IMR-90 (cell line): ENCODE results near the gene GATD1. TPM values are rescaled to one million over a fixed set of nuclear protein-coding genes. Genes with fewer than 3 reads are reported as not detected.

Source experiments
- ATAC-seq: fragments of 200-7000 bp; cut with Tn5 transposase; 2 replicates; pipeline ENCODE4 v1.9.1; 2020; ENCODE audit warnings: low read depth, mild to moderate bottlenecking, moderate library complexity
- BruUV-seq: library from RNA; stranded (reverse); fragments of 400-500 nt; replicated peaks from 2 replicates; lab custom pipeline; 2021; lab: Mats Ljungman, UMichigan
- CTCF ChIA-PET: fragments of 300-600 bp; formaldehyde crosslinking; extraction: SDS; loops from one replicate; lab custom pipeline; 2021; ENCODE audit warnings: antibody characterized with exemption; lab: Yijun Ruan, JAX
- POLR2A ChIA-PET: fragments of 300-600 bp; sonication (Branson Sonifier 250); formaldehyde crosslinking; loops from one replicate; lab custom pipeline; 2022; ENCODE audit warnings: antibody characterized with exemption; ENCODE audit not compliant: unreplicated experiment; lab: Charles Lee
- DNase-seq: peaks from one replicate; pipeline ENCODE4 v3.0.0; 2013
- H2AFZ ChIP-seq: replicated peaks from 2 replicates; pipeline ENCODE3; 2013; ENCODE audit warnings: low read length, mild to moderate bottlenecking; ENCODE audit not compliant: poor library complexity
- H2AK5ac ChIP-seq: 2 replicates; pipeline ENCODE4 v1.6.1; 2013; ENCODE audit warnings: low read depth, low read length, inconsistent platforms
- H2AK9ac ChIP-seq: replicated peaks from 2 replicates; pipeline ENCODE3; 2013; ENCODE audit warnings: mild to moderate bottlenecking, low read depth, low read length, moderate library complexity; ENCODE audit not compliant: poor library complexity
- H2BK120ac ChIP-seq: 2 replicates; pipeline ENCODE4 v1.6.1; 2013; ENCODE audit warnings: low read depth, low read length, inconsistent platforms
- H2BK15ac ChIP-seq: 3 replicates; pipeline ENCODE4 v1.6.1; 2013; ENCODE audit warnings: low read depth, low read length, inconsistent platforms
- H2BK20ac ChIP-seq: 2 replicates; pipeline ENCODE4 v1.6.1; 2013; ENCODE audit warnings: low read depth, mild to moderate bottlenecking, inconsistent platforms, low read length, moderate library complexity
- H2BK5ac ChIP-seq: 2 replicates; pipeline ENCODE4 v1.6.1; 2013; ENCODE audit warnings: mild to moderate bottlenecking, low read depth, low read length, inconsistent platforms; ENCODE audit not compliant: poor library complexity, severe bottlenecking
- H3K14ac ChIP-seq: replicated peaks from 2 replicates; pipeline ENCODE4 v1.6.1; 2013; ENCODE audit warnings: low read depth, low read length, inconsistent platforms
- H3K18ac ChIP-seq: 2 replicates; pipeline ENCODE4 v1.6.1; 2013; ENCODE audit warnings: low read depth, low read length, control low read depth
- H3K23ac ChIP-seq: 2 replicates; pipeline ENCODE4 v1.6.1; 2013; ENCODE audit warnings: low read depth, low read length, inconsistent platforms
- H3K27ac ChIP-seq: 2 replicates; pipeline ENCODE4 v1.5.1; 2013; ENCODE audit warnings: mild to moderate bottlenecking, control low read depth, low read length; ENCODE audit not compliant: insufficient read depth
- H3K27me3 ChIP-seq: 2 replicates; pipeline ENCODE4 v1.6.1; 2013; ENCODE audit warnings: low read length; ENCODE audit not compliant: control insufficient read depth, insufficient read depth
- H3K36me3 ChIP-seq: 2 replicates; pipeline ENCODE4 v1.6.1; 2013; ENCODE audit warnings: low read length, mixed read lengths; ENCODE audit not compliant: control insufficient read depth, insufficient read depth
- H3K4ac ChIP-seq: 2 replicates; pipeline ENCODE4 v1.6.1; 2013; ENCODE audit warnings: low read depth, low read length, inconsistent platforms
- H3K4me1 ChIP-seq: 2 replicates; pipeline ENCODE4 v1.6.1; 2013; ENCODE audit warnings: low read length, mixed read lengths; ENCODE audit not compliant: control insufficient read depth, insufficient read depth
- H3K4me2 ChIP-seq: 2 replicates; pipeline ENCODE4 v1.6.1; 2013; ENCODE audit warnings: low read depth, mild to moderate bottlenecking, control low read depth, low read length, moderate library complexity
- H3K4me3 ChIP-seq: 2 replicates; pipeline ENCODE4 v1.5.1; 2013; ENCODE audit warnings: low read depth, mild to moderate bottlenecking, control low read depth, low read length, moderate library complexity; ENCODE audit not compliant: insufficient read depth
- H3K56ac ChIP-seq: 2 replicates; pipeline ENCODE4 v1.6.1; 2013; ENCODE audit warnings: low read length, inconsistent platforms; ENCODE audit not compliant: insufficient read depth; ENCODE audit errors: extremely low read depth
- H3K79me1 ChIP-seq, 2 experiments: 2 replicates each; pipeline ENCODE4 v1.6.1; 2013; ENCODE audit warnings: low read length in 2 of 2, inconsistent platforms in 1 of 2, low read depth in 1 of 2
- H3K9ac ChIP-seq: 2 replicates; pipeline ENCODE4 v1.6.1; 2013; ENCODE audit warnings: low read depth, low read length, control low read depth
- H3K9me1 ChIP-seq: 2 replicates; pipeline ENCODE4 v1.6.1; 2013; ENCODE audit warnings: low read length, inconsistent platforms; ENCODE audit not compliant: insufficient read depth
- H3K9me3 ChIP-seq: 2 replicates; pipeline ENCODE4 v1.6.1; 2013; ENCODE audit warnings: low read length; ENCODE audit not compliant: control insufficient read depth, insufficient read depth
- H4K20me1 ChIP-seq: 2 replicates; pipeline ENCODE4 v1.6.1; 2013; ENCODE audit warnings: low read length, inconsistent platforms; ENCODE audit not compliant: insufficient read depth
- H4K5ac ChIP-seq: 2 replicates; pipeline ENCODE4 v1.6.1; 2013; ENCODE audit warnings: mild to moderate bottlenecking, low read depth, low read length, control low read depth
- H4K8ac ChIP-seq, 2 experiments: 2 replicates each; pipeline ENCODE4 v1.6.1; 2013; ENCODE audit warnings: low read depth in 2 of 2, low read length in 2 of 2, control low read depth in 1 of 2, inconsistent platforms in 1 of 2
- H4K91ac ChIP-seq: 2 replicates; pipeline ENCODE4 v1.6.1; 2013; ENCODE audit warnings: low read depth, low read length, inconsistent platforms; ENCODE audit not compliant: insufficient read depth
- BHLHE40 ChIP-seq: fragments of 150-350 bp; IDR thresholded peaks from 2 replicates; pipeline ENCODE4 v1.6.1; 2016; ENCODE audit warnings: mild to moderate bottlenecking, low read depth, low read length
- CEBPB ChIP-seq: IDR thresholded peaks from 2 replicates; pipeline ENCODE4 v1.6.1; 2012; ENCODE audit warnings: low read depth, low read length, improper control_type of control experiment
- CHD1 ChIP-seq: IDR thresholded peaks from 2 replicates; pipeline ENCODE4 v1.6.1; 2012; ENCODE audit warnings: low read depth, low read length, improper control_type of control experiment
- CTCF ChIP-seq: conservative IDR thresholded peaks from 2 replicates; pipeline ENCODE4 v1.5.1; 2012; ENCODE audit warnings: mild to moderate bottlenecking, low read depth, low read length, improper control_type of control experiment
- ELK1 ChIP-seq: fragments of 150-350 bp; IDR thresholded peaks from 2 replicates; pipeline ENCODE4 v1.6.1; 2016; ENCODE audit warnings: low read depth, mild to moderate bottlenecking, low read length, moderate library complexity, borderline replicate concordance
- FOS ChIP-seq: fragments of 150-350 bp; IDR thresholded peaks from 2 replicates; pipeline ENCODE4 v1.6.1; 2016; ENCODE audit warnings: low read depth, low read length
- MAFK ChIP-seq: IDR thresholded peaks from 2 replicates; pipeline ENCODE4 v1.6.1; 2012; ENCODE audit warnings: low read depth, low read length, improper control_type of control experiment
- MAZ ChIP-seq: IDR thresholded peaks from 2 replicates; pipeline ENCODE4 v1.6.1; 2012; ENCODE audit warnings: low read depth, mild to moderate bottlenecking, low read length, improper control_type of control experiment, moderate library complexity, borderline replicate concordance
- MXI1 ChIP-seq: IDR thresholded peaks from 2 replicates; pipeline ENCODE4 v1.6.1; 2012; ENCODE audit warnings: low read depth, mild to moderate bottlenecking, low read length, moderate library complexity, borderline replicate concordance
- NFE2L2 ChIP-seq: fragments of 150-350 bp; IDR thresholded peaks from 2 replicates; pipeline ENCODE4 v1.6.1; 2016; ENCODE audit warnings: low read depth, mild to moderate bottlenecking, low read length
- POLR2A ChIP-seq: IDR thresholded peaks from 2 replicates; pipeline ENCODE4 v1.6.1; 2012; ENCODE audit warnings: mild to moderate bottlenecking, low read depth, low read length
- RAD21 ChIP-seq: IDR thresholded peaks from 2 replicates; pipeline ENCODE4 v1.6.1; 2012; ENCODE audit warnings: low read length, improper control_type of control experiment
- RCOR1 ChIP-seq: IDR thresholded peaks from 2 replicates; pipeline ENCODE4 v1.6.1; 2012; ENCODE audit warnings: mild to moderate bottlenecking, low read length, improper control_type of control experiment; ENCODE audit not compliant: insufficient replicate concordance
- RFX5 ChIP-seq: IDR thresholded peaks from 2 replicates; pipeline ENCODE4 v1.8.0; 2012; ENCODE audit warnings: low read depth, mild to moderate bottlenecking, low read length, moderate library complexity
- SMC3 ChIP-seq: fragments of 150-350 bp; IDR thresholded peaks from 2 replicates; pipeline ENCODE4 v1.6.1; 2016; ENCODE audit warnings: low read depth, mild to moderate bottlenecking, antibody characterized with exemption, low read length, moderate library complexity
- USF2 ChIP-seq: fragments of 150-350 bp; IDR thresholded peaks from 2 replicates; pipeline ENCODE4 v1.6.1; 2017; ENCODE audit warnings: mild to moderate bottlenecking, antibody characterized with exemption, low read length, low read depth
- WGBS, 2 experiments: methylation state at CpG; one replicate each; pipeline versions ENCODE4 v1.1.5 to v1.1.7; 2013; ENCODE audit warnings: missing lambda C conversion rate in 2 of 2; ENCODE audit not compliant: insufficient read length in 1 of 2; ENCODE audit errors: extremely low coverage in 2 of 2; 5-methylcytosine and 5-hydroxymethylcytosine counted together
- dilution Hi-C: fragments of 300-500 bp; cut with HindIII; formaldehyde crosslinking; loops from one replicate; pipeline ENCODE4 v1.14.3; 2018; ENCODE audit warnings: low sequenced_read_pairs; ENCODE audit not compliant: unreplicated experiment
- in situ Hi-C: fragments of 300-500 bp; cut with MboI; formaldehyde crosslinking; loops from 3 replicates; pipeline ENCODE4 v1.14.3; 2019; ENCODE audit warnings: low sequenced_read_pairs, inconsistent platforms, mixed read lengths
- intact Hi-C: fragments of 100-400 bp; cut with micrococcal nuclease; formaldehyde crosslinking; loops from 2 replicates; pipeline ENCODE4 v1.10.0; 2022
- polyA plus RNA-seq, 3 experiments: library from polyadenylated mRNA; depleted of rRNA; stranded (reverse); fragments of >200 nt; gene quantifications; 2 replicates each; pipeline ENCODE4 v1.2.3, GENCODE V29; 2012; ENCODE audit warnings: low replicate concordance in 1 of 3
- total RNA-seq: library from RNA; depleted of rRNA; stranded (reverse); fragments of >200 nt; gene quantifications from 2 replicates; pipeline ENCODE4 v1.2.3, GENCODE V29; 2012

The GATD1 gene
- total and polyA plus RNA-seq, 2 of the 4 experiments (the other 2 are of a cell fraction) = 3.0 to 52.5 TPM

GRCh38 chr11:742571-743201 is 34.6 kb downstream of the GATD1 start:
- no peak overlapping the region for H3K14ac ChIP-seq
- in situ Hi-C loops = no loop called here
- no TSS peak for BruUV-seq
- no peaks in the 10 kb centered on the region for H3K36me3 ChIP-seq
- H3K4ac ChIP-seq = no peak overlapping the region
- H3K18ac ChIP-seq = no peak overlapping the region
- H2BK120ac ChIP-seq = no peak overlapping the region
- no peak overlapping the region for H2BK5ac ChIP-seq
- peaks cover 0 to 6% of the 10 kb centered on the region in 2 experiments; a peak in 1 of 4 replicates for H3K79me1 ChIP-seq
- no peak overlapping the region for H3K4me2 ChIP-seq
- H3K9me1 ChIP-seq = peaks cover 6% of the 10 kb centered on the region; the same call in 1 of the 2 replicates
- no peak overlapping the region for H3K4me3 ChIP-seq
- no peak overlapping the region for H4K8ac ChIP-seq
- DNase-seq (no peak), ATAC-seq (no peak)
- H3K27ac ChIP-seq = no peak overlapping the region
- no peak overlapping the region for H2BK15ac ChIP-seq
- no peak overlapping the region for H4K91ac ChIP-seq
- H3K4me1 ChIP-seq = 0 out of 2 replicates have a peak, but pooled peaks cover 1% of the 10 kb centered on the region
- H3K9me3 ChIP-seq = no peaks in the 10 kb centered on the region
- intact Hi-C loops = no loop called here
- H2AFZ ChIP-seq = peak overlapping the region; percentile 7
- no peak overlapping the region for H3K23ac ChIP-seq
- no peak overlapping the region for H2AK5ac ChIP-seq
- no peak overlapping the region for H2AK9ac ChIP-seq
- H3K27me3 ChIP-seq = peaks cover 3% of the 10 kb centered on the region; the same call in 1 of the 2 replicates
- POLR2A ChIA-PET = no interaction called here
- H3K56ac ChIP-seq = no peak overlapping the region
- TF ChIP-seq MAFK (no peak), MXI1 (no peak), BHLHE40 (no peak), RFX5 (no peak), CEBPB (no peak), SMC3 (no peak), CTCF (no peak), NFE2L2 (no peak), ELK1 (no peak), MAZ (no peak), FOS (no peak), RAD21 (no peak), CHD1 (no peak), POLR2A (no peak), RCOR1 (no peak), USF2 (no peak)
- no peak overlapping the region for H4K5ac ChIP-seq
- no peaks in the 10 kb centered on the region for H4K20me1 ChIP-seq
- dilution Hi-C loops = no loop called here
- no peak overlapping the region for H2BK20ac ChIP-seq
- no peak overlapping the region for H3K9ac ChIP-seq
- CTCF ChIA-PET = no interaction called here
- WGBS, 2 experiments = no CpG with 5 or more reads among the region's 4 CpGs
